OCI-LY1 (cell line): ENCODE measurements around the gene COPE.

Experiments
- EZH2 ChIP-seq: fragments of 200-600 bp; sonication (generic), shearing (Covaris generic); IDR thresholded peaks from 2 replicates; pipeline ENCODE4 v1.8.0; 2017; ENCODE audit warnings: borderline replicate concordance, mixed run types, mild to moderate bottlenecking, antibody characterized with exemption, low read length, moderate library complexity, mixed read lengths
- TF ChIP-seq, protein P1 (sequence below): fragments of 200-600 bp; sonication (generic), shearing (Covaris generic); IDR thresholded peaks from 2 replicates; pipeline ENCODE4 v1.5.1; 2017; ENCODE audit warnings: mild to moderate bottlenecking, antibody characterized with exemption, low read length, moderate library complexity, mixed read lengths

DNA sequence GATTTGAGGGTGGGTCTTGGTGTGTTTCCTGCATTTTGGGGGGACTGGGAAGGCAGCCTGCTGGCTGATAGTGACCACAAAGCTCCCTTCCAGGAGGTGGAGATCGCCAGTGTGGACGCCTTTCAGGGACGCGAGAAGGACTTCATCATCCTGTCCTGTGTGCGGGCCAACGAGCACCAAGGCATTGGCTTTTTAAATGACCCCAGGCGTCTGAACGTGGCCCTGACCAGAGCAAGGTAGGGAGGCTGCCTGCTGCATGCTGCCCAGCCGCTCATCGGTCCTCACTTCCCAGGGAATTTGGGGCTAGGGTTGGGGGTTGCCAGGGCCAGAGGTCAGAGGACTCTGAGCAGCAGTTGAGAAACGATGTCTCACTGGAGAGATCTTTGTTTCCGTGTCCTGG lies 57.3 kb downstream of the COPE start:
- TF ChIP-seq, protein P1, sequence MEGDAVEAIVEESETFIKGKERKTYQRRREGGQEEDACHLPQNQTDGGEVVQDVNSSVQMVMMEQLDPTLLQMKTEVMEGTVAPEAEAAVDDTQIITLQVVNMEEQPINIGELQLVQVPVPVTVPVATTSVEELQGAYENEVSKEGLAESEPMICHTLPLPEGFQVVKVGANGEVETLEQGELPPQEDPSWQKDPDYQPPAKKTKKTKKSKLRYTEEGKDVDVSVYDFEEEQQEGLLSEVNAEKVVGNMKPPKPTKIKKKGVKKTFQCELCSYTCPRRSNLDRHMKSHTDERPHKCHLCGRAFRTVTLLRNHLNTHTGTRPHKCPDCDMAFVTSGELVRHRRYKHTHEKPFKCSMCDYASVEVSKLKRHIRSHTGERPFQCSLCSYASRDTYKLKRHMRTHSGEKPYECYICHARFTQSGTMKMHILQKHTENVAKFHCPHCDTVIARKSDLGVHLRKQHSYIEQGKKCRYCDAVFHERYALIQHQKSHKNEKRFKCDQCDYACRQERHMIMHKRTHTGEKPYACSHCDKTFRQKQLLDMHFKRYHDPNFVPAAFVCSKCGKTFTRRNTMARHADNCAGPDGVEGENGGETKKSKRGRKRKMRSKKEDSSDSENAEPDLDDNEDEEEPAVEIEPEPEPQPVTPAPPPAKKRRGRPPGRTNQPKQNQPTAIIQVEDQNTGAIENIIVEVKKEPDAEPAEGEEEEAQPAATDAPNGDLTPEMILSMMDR = no peak
- TF ChIP-seq EZH2 = no peak
